A673 (cell line): ENCODE measurements around the gene ANK3. TPM values are rescaled to one million over a fixed set of nuclear protein-coding genes. Genes with fewer than 3 reads are reported as not detected.

Experiments used
- BruUV-seq: library from RNA; stranded (reverse); fragments of 400-500 nt; replicated peaks from 2 replicates; lab custom pipeline; 2021; lab: Mats Ljungman, UMichigan
- CTCF ChIA-PET: fragments of 300-600 bp; sonication (Branson Sonifier 250); formaldehyde crosslinking; loops from one replicate; lab custom pipeline; 2022; ENCODE audit warnings: antibody characterized with exemption; lab: Charles Lee
- POLR2A ChIA-PET: fragments of 300-600 bp; sonication (Branson Sonifier 250); formaldehyde crosslinking; loops from one replicate; lab custom pipeline; 2022; ENCODE audit warnings: antibody characterized with exemption; ENCODE audit not compliant: low non-redundant PET; lab: Charles Lee
- DNase-seq: peaks from one replicate; pipeline ENCODE4 v3.0.0-alpha.2; 2015; ENCODE audit warnings: low spot score
- H3K27ac ChIP-seq: fragments of 200-600 bp; sonication (generic); 2 replicates; pipeline ENCODE4 v1.5.1; 2016; ENCODE audit warnings: mixed run types, low read depth, mild to moderate bottlenecking, mixed read lengths, antibody characterized with exemption, low read length; ENCODE audit not compliant: poor library complexity, severe bottlenecking
- H3K27me3 ChIP-seq: fragments of 200-600 bp; sonication (generic); replicated peaks from 2 replicates; pipeline ENCODE4 v1.6.1; 2017; ENCODE audit warnings: mixed run types, low read depth, mild to moderate bottlenecking, mixed read lengths, antibody characterized with exemption, low read length; ENCODE audit not compliant: insufficient read depth, poor library complexity
- H3K36me3 ChIP-seq: fragments of 200-600 bp; sonication (generic); 2 replicates; pipeline ENCODE4 v1.6.1; 2016; ENCODE audit warnings: mixed run types, mild to moderate bottlenecking, mixed read lengths, antibody characterized with exemption, low read length; ENCODE audit not compliant: insufficient read depth, poor library complexity, severe bottlenecking
- H3K4me1 ChIP-seq: fragments of 200-600 bp; sonication (generic); 2 replicates; pipeline ENCODE4 v1.6.1; 2017; ENCODE audit warnings: mixed run types, mild to moderate bottlenecking, mixed read lengths, antibody characterized with exemption, low read length; ENCODE audit not compliant: insufficient read depth, poor library complexity, severe bottlenecking
- H3K4me3 ChIP-seq: fragments of 200-600 bp; sonication (generic); 2 replicates; pipeline ENCODE4 v1.5.1; 2016; ENCODE audit warnings: low read depth, mixed run types, mild to moderate bottlenecking, mixed read lengths, low read length; ENCODE audit not compliant: poor library complexity, severe bottlenecking
- H3K9me3 ChIP-seq: fragments of 200-600 bp; sonication (generic); 2 replicates; pipeline ENCODE4 v1.6.1; 2016; ENCODE audit warnings: mixed run types, low read depth, mild to moderate bottlenecking, mixed read lengths, antibody characterized with exemption, low read length; ENCODE audit not compliant: poor library complexity, severe bottlenecking
- EZH2 ChIP-seq: fragments of 200-600 bp; sonication (generic); IDR thresholded peaks from 2 replicates; pipeline ENCODE4 v1.6.1; 2017; ENCODE audit warnings: borderline replicate concordance, low read depth, mild to moderate bottlenecking, mixed read lengths, antibody characterized with exemption, low read length; ENCODE audit not compliant: poor library complexity, severe bottlenecking
- intact Hi-C: fragments of 100-400 bp; cut with micrococcal nuclease; formaldehyde crosslinking; loops from one replicate; pipeline ENCODE4 v1.10.0; 2022; ENCODE audit not compliant: unreplicated experiment
- total RNA-seq: library from RNA; stranded (reverse); gene quantifications from 2 replicates; pipeline ENCODE4 v1.2.3, GENCODE V29; 2021
- TF ChIP-seq, protein P1 (sequence below): fragments of 300-800, 200-600 bp; sonication (generic); conservative IDR thresholded peaks from 2 replicates; pipeline ENCODE4 v1.5.1; 2017; ENCODE audit warnings: low read depth, mild to moderate bottlenecking, antibody characterized with exemption, low read length, moderate library complexity, mixed read lengths

Gene ANK3
- total RNA-seq, 1 experiment from 2014 or later = 13.5 TPM

DNA sequence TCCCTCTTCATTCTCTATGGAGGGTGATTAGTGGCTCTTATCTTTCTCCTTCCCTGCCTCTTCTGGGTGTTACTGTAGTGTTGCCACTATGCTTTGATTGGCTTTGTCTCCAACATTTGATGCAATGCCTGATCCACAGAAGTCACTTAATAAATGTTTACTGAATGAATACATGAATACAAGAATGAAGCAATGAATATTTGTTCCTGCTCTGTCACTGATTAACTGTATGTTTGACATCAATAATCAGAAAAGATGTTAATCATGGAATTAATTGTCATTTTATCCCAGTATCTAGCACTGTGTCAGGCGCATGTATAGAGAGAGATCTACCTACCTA, 4.3 kb downstream of the ANK3 start:
- intact Hi-C loops = no loop called here
- ChIA-PET POLR2A (no interaction called here), CTCF (no interaction called here)

DNA sequence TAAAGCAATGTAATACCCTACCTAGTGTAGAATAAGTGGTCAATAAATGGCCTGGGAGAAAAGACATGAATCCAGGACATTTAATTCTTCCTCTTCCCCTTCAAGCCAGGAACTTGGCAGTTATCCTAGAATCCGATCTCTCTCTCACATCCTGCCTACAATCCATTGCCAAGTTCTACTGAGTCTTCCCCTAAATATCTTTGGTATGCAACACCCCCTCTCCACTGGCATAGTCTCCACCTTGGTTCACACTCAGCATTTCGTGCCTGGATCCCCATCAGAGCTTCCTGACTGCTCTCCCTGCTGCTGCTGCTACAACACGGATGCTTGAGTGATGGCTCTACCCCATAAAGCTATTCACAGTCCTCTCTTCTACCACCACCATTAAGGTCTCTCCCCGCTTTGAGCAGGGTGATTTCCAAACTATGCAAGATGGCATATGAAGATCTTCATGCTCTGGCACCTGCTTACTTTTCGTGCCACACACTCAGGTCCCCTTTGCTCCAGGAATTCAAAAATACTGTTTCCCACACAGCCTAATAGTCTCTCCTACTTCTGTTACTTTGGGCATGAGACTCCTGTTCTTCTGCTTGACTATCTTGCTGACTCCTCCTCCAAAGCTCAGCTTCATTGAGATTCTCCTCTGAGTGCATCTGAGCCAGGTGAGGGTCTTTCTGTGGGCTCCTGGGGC, 4.8 kb downstream of the ANK3 start:
- no peak for TF ChIP-seq EZH2
- TF ChIP-seq, protein P1, sequence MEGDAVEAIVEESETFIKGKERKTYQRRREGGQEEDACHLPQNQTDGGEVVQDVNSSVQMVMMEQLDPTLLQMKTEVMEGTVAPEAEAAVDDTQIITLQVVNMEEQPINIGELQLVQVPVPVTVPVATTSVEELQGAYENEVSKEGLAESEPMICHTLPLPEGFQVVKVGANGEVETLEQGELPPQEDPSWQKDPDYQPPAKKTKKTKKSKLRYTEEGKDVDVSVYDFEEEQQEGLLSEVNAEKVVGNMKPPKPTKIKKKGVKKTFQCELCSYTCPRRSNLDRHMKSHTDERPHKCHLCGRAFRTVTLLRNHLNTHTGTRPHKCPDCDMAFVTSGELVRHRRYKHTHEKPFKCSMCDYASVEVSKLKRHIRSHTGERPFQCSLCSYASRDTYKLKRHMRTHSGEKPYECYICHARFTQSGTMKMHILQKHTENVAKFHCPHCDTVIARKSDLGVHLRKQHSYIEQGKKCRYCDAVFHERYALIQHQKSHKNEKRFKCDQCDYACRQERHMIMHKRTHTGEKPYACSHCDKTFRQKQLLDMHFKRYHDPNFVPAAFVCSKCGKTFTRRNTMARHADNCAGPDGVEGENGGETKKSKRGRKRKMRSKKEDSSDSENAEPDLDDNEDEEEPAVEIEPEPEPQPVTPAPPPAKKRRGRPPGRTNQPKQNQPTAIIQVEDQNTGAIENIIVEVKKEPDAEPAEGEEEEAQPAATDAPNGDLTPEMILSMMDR = no peak
- Histone ChIP-seq H3K27me3 (no peaks in the 10 kb centered on the region), H3K4me3 (no peak overlapping the region), H3K36me3 (no peaks in the 10 kb centered on the region), H3K9me3 (no peaks in the 10 kb centered on the region), H3K27ac (no peak overlapping the region), H3K4me1 (peaks cover 6% of the 10 kb centered on the region)
- intact Hi-C loops = no loop called here
- DNase-seq = peak; percentile 69
- ChIA-PET POLR2A (no interaction called here), CTCF (no interaction called here)
- no TSS peak for BruUV-seq

More for the DNA sequence above, 4.3 kb downstream of the ANK3 start:
- H3K4me1 ChIP-seq = peaks cover 6% of the 10 kb centered on the region
- H3K27ac ChIP-seq = no peak overlapping the region
- H3K4me3 ChIP-seq = no peak overlapping the region
- H3K36me3 ChIP-seq = no peaks in the 10 kb centered on the region
- H3K27me3 ChIP-seq = no peaks in the 10 kb centered on the region
- no peaks in the 10 kb centered on the region for H3K9me3 ChIP-seq
- no peak for DNase-seq
- no peak for TF ChIP-seq EZH2
- TF ChIP-seq, protein P1 = no peak
- no TSS peak for BruUV-seq

DNA sequence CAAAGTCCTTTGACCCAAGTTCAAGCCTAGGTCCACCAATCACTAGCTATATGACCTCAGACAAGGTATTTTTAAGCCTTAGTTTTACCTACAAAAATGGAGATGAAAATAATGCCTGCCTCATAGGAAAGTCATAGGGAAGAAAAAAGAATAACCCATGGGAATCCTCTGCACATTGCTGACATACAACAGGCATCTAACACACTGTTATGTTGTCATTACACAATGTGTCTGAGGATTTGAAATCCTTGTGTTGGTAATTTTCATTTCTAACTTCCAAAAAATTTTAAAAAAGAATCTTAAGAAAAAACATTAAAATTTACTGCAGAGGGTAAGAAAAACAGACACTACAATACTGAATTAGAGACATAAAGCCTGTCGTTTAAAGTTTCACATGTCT, 5.7 kb downstream of the ANK3 start:
- no peak for DNase-seq
- no TSS peak for BruUV-seq
- POLR2A ChIA-PET = no interaction called here
- no peaks in the 10 kb centered on the region for H3K9me3 ChIP-seq
- no peaks in the 10 kb centered on the region for H3K36me3 ChIP-seq
- CTCF ChIA-PET = no interaction called here
- no peaks in the 10 kb centered on the region for H3K27me3 ChIP-seq
- H3K27ac ChIP-seq = no peak overlapping the region
- TF ChIP-seq EZH2 = no peak
- no peak overlapping the region for H3K4me3 ChIP-seq
- intact Hi-C loops = no loop called here
- H3K4me1 ChIP-seq = peaks cover 2% of the 10 kb centered on the region
